Activated CD4-positive, alpha-beta T cell treated with anti-CD3 and anti-CD28 coated beads, Interleukin-2, amount 50 U/mL, for 4 hours (primary cell): ENCODE measurements around the gene RNF214.

ENCODE experiments used
- DNase-seq, 2 experiments: peaks; one replicate each; pipeline ENCODE4 v3.0.0-alpha.2; 2020

Gene RNF214

DNA sequence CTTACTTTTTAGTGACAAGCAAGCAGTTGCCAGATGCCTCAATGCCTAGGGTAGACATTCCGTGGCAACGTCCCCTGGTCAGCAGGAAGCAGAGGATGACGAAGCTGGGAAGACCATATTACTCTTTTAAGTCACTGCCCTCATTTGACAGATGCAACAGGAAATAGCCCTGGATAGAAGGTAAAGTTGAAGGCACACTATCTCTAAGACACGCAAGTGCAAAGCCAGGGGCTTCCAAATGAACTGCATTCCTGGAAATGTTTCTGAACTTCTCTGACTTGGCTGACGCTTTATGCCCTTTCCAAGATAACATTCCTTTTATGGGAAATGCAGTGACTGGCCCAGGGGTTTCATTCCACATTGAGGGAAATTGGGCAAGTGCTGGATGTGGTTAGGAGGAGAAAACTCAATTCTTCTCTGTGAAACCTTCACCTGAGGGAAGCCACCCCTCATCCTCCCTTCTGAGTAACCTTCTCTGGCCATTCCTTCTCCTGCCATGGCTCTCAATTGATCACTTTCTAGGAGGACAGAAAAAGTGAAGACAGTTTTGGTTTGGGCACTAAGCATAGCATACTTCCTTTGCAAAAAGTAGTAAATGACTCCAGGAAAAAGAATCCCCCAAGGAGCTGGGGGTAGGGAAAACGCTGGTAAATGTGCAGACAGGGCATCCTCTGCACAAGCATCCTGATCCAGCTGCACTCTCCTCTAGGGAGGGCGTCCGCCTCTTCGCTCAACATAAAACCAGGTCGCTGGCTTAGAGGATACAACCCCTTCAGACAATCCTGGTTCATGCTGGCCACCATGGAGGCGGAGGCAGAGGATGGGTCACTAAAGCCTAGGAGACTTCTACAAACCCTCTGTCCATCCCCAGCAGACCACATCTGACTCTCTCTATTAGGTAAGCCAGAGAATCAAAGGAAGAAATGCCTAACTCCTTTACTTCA is 15.1 kb upstream of the RNF214 start:
- DNase-seq, result no peak

DNA sequence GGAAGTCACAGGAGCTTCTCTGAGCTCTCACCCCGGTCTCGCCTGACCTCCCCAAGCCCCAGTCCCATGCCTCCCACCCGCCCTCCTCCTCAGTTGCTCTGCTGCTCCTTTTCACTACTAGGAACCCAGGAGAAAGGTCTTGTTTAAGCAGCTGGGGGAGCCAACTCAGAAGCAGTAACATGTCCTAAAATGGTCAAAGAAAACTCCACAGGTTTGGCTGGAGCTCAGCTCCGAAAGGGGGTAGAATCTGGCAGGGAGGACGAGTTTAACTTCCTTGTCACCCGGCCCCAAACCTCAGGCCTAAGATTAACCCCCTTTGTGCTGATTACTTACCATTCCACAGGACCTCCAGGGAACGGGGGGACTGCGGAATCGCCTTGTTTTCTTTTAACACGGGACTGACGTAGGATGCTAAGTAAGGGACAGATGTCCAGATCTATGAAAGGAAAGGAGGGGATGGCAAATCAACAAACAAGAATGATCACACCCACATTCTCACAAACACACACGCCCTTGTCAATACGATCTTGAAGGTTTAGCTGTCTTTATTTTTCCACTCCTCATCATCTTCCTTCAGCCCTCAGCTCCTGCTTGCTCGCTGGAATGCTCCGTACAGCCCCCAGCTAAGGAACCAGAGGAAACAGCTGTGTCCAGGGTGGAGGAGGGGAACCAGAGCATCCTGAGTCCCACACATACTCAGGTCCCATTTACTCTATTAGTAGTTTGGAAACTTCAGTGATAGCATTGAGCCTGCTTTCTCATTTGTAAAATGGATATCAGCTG is 14.1 kb upstream of the RNF214 start:
- DNase-seq, result no peak

DNA sequence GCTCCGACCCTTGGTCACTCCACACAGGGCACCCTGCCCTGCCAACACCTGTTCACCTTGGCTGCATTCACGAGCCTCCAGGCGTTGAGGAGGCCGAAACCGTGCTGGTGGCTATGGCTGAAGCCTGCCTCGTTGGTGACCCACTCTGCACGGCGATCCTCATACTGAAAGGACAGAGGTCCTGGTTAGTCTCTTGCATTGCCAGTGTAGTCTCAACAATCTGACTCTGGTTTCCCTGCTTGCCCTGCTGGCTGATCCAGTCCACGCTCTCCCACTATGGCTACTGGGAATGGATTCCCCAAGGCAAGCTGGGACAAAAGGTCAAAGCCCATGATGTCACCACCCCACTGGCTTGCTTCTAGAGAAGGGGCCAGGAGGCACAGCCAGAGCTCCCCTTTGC is 13.5 kb upstream of the RNF214 start:
- DNase-seq, result no peak

DNA sequence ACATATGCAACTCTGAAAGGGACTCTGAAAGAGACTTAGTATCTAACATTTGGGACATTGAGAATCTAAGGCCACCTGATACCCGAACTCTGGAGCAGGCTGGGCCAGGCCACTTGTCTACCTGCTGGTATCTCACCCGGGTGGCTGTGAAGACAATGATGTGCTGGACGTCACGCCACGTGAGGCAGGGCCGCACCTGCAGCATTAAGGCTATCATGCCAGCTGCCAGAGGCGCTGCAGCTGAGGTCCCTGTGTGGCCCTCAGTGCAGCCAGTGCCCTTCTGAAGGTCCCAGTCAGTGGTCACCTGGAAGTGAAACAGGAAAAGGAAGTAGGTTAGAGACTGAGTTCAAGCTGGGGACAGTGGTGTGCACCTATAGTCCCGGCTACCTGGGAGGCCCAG is 13.0 kb upstream of the RNF214 start:
- DNase-seq, result no peak

DNA sequence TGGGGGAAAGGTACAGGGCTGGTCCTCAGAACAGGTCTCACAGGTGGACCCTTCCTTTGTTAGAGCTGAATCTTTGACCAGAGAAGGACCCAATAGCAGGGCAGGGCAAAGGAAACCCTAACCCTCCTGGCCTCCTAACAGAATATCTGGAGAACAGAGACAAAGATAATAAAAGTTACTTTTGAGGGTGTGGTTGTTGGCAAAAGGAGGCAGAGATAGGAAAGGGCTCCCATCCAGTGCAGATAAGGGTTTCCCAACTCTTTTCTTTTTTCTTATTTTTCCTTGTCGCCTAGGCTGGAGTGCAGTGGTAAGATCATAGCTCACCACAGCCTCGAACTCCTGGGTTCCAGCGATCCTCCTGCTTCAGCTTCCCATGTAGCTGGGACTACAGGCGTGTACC is 12.5 kb upstream of the RNF214 start:
- DNase-seq, result no peak

DNA sequence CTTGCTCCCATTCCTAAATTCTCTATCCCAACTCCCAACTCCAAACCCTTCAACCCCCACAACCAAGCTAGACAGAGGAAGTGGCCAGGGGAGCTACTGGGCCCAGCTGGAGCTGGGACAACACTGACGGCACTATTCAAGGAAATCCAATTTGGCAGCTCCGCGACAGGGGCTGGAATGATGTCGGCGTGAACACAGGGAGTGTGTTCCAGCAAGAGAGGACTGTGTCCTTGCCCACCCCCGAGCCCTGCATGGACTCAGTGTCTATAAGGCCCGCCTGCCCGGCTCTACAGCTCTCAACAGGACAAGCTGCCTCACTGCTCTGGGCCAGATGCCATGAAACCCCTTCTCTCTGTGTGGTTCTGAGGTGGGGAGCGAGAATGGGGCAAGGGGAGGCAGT is 11.9 kb upstream of the RNF214 start:
- DNase-seq, result no peak

DNA sequence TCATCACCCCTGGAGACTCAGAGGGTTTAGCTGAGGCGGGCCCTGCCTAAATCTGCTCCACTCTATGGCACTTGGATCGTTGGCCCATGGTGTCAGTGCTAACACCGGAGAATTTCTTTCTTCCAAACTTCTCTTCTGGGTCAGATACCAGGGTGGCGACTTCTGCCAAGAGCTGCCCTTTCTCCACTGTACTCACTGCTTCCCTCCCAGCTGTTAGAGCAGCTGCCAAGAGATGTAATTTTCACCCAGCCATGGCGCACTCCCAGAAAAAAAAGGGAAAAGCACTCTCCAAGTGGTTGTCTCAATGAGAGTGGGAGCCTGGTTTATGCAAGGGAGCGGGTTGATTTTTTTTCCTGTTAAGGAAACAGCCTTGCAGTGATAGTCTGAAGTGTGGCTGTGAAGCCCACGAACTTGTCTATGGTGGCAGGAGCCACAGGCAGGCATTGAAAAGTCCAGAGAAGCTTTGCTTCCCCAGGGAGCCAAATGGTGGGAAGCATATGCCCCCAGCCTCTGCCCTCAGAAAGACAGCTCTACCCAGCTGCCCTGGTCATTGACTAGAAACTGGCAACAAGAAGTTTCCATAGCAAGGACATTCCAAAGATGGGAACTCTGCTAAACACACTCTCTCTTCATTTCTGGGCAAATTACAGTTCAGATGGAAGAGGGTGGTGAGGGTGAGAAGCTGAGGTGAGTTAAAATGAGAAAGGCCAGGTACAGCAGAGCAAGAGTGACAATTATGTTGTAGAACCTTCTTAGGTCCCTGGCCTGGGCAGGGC is 11.3 kb upstream of the RNF214 start:
- DNase-seq, result no peak

DNA sequence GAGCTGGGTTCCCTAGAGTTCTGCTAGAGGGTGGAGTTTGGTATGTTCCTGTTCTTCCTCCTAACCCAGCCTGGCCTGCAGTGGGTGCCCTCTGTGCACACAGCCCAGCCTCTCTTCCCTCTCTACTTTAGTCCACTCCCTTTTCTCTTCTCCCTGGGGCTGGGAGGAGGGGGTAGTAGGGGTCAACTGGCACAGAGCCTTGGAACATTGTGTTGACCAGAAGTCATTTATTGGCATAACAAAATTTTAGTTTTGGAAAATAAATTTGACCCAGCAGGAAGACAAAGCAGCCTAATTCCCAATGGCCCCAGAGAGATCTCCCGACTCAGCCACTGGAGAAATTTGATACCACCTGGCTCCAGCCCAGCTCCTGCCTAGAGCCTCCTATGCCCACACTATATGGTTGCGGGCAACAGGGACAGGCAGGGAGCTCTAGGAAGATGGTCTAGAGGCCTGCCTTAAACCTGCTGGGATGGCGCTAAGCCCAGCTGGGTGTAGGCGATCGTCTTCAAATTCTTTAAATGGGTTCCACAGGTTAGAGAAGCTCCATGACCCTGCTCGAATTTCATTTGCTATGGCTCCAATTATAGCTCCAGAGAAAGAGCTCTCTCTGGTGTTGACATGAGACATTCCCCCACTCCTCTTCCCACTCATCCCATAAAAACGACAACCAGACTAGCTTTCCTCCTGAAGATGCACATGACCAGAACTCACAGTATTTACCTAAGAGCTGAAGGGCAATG is 10.5 kb upstream of the RNF214 start:
- DNase-seq, result no peak

DNA sequence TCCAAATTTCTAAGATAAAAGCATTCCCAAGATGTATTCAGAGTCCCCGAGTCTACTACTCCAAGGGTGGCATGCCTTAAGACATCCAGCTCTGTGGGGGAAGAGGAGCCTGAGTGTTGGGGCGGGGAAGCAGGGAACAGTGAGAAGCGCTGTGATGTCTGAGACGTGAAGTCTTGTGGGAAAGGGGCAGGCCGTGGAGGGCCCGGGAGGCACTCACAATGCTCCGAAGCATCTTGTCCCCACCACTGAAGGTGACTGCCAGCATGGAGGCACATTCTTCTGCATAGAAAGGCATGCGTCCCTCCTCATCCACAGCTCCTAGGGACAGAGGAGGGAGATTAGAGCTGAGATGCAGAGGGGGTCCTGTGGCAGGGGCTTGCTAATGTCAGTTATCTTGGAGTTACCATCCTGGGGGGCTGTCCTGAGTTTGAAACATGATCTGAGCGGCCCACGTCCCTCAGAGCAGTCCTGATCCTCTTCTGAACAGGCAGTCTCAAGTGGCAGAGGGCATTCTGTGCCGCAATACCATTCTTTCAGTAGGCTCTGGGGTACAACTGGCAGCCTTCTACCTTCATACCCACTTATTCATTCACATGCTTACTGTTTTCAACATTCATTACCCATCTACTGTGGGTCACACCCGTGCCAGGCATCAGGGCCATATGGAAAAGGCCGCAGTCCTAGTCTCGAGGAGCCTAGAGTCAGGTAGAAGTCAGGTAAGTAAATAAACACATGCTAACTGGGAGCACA is 9.3 kb upstream of the RNF214 start:
- DNase-seq, result no peak

DNA sequence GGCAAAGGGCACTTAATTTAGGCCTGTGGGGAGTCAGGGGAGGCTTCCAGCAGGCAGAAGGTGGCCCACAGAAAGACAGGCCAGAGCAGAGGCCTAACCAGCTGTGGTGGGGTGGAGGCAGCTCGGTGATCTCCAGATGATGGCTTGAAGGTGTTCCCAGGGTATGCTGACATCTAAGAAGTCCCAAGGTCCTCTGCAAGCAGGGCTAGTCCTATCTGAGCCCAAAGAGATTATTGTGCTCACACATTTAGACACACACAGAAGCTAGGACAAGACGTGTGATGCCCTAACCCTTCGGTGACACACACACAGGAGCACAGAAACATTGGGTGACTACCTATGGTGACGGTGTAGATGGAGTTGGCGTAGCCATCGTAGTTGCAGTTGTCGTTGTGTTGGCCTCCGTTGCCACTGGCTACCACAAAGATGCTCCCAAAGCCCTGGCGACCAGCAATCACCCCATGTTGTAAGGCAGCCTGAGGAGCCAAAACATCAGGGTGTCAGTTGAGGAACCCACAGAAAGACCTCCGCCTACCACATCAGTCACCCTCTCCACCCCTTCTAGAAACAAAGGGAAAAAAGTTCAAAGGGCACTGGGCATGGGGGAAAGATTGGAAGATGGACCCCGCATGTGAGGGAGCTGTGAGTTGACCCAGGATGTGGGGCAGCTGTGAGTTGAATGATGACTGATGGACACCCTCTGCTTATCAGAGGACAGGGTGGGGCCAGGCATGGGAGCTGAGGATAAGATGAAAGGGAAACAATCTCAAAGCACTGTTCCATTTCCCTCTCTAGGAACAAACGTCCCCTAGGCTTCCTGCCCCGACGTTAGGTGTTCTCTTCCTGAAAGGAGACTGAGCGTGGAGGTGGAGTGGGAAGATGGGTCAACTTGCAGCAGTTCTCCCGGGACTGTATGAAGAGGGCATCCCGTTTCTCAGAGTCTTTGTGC is 8.5 kb upstream of the RNF214 start:
- no peak for DNase-seq

DNA sequence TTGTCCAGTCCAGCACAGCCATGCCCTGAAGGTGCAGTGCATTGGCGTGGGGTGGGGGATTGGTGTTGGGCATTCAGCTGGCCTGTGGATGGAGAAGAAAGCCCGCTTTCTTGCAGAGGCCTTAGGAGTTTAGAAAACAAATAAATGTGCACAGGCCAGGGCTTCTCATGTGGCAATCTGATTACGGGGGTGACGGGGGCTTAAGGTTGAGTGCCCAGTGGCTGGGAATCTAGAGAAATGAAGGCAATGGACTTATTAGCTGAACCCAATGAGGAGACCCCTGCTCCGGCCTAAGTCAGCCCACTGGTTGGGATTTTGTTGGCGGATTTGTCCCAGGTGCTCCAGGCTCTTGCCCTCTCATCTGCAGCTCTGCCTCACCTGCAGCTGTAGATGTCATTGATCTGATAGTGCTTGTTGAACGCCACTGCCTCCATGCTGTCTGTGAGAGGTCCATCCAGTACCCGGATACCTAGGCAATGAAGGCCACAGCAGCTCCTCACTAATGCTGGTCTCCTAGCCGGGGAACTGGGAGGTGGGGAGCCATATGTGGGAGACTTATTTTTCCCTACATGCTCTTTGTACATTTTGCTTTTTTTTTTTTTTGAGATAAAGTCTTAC is 6.8 kb upstream of the RNF214 start:
- DNase-seq, result no peak

DNA sequence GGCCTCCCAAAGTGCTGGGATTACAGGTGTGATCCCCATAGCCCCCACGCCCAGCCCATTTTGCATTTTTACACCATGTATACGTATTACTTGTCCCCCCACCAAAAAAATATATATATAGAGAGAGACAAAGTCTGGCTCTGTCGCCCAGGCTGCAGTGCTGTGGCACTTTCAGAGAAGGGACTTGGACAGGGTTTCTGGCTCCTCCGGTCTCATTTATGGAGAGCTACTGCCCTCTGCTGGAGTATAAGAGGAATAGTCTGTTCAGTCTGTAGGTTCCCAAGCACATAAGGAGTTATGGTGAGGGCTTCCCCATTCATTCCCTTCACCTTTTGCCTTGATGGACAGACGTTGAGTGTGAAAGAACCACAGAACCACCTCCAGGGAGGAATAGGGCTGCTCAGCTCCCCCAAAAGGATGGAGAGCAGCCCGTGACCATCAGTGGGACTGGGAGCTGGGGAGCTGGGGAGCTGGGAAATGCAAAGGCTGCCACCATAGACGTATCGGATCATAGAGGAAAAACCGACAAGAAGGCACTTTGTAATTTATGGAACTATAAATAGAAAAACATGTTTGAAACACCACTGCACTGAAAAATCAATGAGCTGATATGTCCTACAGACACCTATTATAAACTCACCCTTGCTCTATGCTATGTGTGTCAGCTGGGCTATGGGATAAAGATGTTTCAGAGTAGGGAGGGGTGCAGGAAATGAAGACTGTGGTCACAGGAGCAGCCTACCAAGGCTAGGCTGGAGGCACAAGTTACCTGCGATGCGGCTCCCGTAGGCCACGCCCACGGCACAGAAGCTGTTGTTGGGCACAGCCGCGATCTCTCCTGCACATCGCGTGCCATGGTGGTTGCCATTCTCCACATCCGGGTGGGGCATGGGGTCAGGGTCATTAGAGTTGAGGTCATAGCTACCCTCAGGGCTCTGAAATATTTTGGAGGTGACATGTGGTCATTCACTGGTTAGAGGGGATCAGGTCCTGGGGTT is 5.8 kb upstream of the RNF214 start:
- peak in 1 of 2 experiments; percentile 26 for DNase-seq

DNA sequence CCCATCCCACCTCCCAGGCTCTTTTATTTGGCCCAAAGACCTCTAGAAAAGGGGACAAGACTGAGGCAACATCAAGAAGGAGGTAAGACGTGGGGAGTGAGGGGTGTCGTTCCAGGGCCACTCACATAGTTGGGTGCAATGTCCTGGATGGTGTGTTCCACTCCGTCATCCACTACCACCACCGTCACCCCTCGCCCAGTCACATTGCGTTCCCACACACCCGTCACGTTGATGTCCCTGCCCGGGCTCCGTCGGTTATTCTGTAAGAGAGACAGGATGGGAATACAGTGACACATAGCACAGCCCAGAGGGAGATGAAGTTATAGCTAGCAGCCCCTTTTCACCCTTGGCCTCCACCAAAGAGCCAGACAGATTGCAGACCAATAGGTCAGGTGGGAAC is 4.4 kb upstream of the RNF214 start:
- DNase-seq, result no peak

DNA sequence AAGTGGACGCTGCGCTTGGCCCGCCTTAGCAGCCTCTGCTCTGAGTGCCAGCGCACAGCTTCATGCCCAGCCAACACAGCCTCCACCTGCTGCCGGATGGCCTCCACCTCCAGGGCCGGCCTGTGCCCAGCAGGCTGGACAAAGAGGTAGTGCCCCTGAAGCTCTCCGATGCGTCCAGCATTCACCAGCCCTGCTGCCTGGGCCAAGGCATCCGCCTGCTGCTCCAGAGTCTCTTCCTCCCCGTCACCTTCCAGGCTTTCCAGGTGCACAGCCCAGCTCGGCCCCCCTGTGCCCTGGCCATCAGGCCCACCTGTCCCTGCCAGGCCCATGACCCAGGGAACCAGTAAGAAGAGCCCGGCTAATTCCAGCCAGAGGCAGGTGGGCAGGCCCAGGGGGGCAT is 3.1 kb upstream of the RNF214 start:
- DNase-seq, result no peak

DNA sequence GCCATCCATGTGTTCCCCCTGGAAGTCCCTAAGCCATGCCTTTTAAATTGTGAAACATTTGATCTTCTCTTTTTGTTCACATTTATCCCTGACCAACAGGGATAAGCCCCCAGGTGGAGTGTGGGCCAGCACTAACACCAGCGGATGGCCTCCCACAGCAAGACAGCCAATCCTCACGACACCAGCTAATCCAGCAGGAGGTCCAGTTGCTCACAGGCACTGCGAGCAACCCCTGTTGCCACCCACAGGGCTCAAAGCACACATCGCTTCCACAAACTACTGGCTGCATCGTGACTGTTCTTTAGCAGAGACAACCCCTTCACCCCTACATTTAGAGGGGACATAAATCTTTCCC is 2.6 kb upstream of the RNF214 start:
- no peak for DNase-seq

DNA sequence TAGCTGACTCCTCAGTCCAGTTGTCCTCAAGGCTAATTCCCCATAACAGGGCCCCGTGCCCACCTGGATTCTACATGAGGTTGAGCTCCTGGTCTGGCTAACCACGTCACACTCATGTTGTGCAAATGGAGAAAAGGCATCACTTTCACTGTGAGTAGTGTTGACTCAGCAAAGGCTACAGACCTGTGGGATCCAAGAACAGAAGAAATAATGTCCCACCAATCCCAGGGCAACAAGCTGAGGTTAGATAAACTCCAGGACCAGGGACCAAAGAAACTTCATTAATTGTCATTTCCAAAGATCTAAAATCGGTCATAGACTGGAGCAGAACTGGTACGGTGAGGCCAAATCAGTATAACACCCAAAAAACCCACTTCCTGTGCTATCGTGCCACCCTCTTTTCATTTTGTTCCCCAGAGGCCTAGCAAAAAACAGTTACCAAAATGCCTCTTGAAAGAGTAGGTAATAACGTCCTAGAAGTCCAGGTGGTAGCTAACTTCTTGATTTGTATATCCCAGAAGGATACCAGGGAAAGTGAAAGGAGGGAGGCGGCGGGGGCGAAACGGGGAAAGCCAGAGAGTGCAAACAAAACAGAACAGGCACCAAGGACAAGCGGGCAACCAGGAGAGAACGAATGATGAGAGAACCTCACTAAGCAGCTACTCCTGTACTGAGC is 2.0 kb upstream of the RNF214 start:
- DNase-seq, result peak; percentile 28 to 34

DNA sequence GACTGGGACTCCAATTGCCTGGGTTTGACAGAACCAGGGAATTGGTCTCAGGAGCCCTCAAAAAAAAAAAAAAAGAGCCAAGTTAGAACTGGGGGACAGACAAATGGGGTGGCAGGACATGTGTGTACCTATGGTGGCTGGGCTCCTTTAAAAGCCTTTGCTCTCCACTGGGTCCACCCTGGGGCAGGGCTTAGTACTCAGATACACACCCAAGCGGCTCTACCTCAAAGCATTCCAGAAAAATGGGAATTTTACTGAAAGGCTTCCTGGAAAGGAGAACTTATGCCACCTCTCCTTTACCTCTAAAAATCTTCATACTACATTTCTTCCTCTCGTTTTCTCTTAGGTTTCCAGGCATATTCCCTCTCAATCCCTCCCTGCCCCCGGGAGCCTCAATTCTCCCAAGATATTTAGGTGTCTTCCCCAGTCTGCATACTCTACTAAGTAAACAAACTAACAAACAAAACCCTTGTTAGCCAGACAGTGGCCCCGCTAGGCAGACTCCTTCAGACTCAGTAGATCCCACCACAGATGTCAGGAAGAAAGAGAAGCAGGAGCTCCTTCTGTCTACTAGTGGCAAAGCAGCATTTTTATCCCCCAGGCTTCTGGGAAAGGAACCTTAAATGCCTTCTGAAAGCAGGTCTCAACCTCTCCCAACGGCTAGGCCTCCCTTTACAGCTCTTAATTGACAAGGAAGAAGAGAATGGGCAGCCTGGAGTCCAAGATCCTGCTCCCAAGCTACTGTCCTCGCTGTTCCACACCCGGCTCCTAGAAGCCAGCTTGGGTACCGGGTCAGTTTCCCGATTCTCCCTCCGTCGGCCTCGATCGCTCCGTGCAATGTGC is 1.3 kb upstream of the RNF214 start:
- no peak for DNase-seq

DNA sequence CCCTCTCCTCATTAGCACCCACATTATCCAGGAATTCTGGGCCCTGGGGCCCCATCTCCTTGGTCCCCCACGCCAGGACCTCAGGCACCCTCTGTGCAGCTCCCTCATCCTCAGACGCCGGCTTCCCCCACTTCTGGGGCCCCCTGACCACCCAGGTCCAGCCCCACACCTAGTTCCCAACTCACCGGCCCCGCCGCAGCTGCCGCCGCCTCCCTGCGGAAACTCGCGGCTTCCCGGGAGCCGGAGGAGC is 704 bp upstream of the RNF214 start, which contains the start of gene PCSK7:
TSS of gene PCSK7 (minus strand) at position 232 of the 250 bp plus-strand sequence. CDS start 2,229 bp downstream, outside the sequence.
- peak in 1 of 2 experiments; percentile 35 for DNase-seq
